ENCODE measurements around the gene ATP1A2.

The ATP1A2 gene

DNA sequence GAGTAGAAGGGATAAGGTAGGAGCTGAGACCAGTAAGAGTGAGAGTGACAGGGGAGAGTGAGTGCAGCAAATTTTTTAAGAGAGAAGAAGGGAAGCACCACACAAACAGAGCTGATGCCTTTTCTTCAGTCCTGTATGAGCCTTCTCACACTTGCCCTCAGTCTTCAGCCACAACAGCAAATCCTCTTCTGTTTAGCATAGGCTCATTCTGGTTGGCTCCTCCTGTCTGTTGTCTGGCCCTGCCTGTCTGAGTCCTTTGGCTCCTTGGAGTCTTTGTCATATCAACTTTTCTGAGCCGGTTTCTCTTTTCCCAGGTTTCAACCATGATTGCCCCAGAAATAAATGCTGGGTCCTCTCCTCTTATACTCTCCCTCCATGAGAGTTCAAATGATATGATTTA lies 62.1 kb downstream of the ATP1A2 start:
- TF ChIP-seq, protein P1, sequence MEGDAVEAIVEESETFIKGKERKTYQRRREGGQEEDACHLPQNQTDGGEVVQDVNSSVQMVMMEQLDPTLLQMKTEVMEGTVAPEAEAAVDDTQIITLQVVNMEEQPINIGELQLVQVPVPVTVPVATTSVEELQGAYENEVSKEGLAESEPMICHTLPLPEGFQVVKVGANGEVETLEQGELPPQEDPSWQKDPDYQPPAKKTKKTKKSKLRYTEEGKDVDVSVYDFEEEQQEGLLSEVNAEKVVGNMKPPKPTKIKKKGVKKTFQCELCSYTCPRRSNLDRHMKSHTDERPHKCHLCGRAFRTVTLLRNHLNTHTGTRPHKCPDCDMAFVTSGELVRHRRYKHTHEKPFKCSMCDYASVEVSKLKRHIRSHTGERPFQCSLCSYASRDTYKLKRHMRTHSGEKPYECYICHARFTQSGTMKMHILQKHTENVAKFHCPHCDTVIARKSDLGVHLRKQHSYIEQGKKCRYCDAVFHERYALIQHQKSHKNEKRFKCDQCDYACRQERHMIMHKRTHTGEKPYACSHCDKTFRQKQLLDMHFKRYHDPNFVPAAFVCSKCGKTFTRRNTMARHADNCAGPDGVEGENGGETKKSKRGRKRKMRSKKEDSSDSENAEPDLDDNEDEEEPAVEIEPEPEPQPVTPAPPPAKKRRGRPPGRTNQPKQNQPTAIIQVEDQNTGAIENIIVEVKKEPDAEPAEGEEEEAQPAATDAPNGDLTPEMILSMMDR (IDR thresholded peaks at IDR 0.05; ENCODE audit: low read depth, low read length), result no peak
- H3K4me3 ChIP-seq (ENCODE audit: low read depth, low read length), result no peak overlapping the region

DNA sequence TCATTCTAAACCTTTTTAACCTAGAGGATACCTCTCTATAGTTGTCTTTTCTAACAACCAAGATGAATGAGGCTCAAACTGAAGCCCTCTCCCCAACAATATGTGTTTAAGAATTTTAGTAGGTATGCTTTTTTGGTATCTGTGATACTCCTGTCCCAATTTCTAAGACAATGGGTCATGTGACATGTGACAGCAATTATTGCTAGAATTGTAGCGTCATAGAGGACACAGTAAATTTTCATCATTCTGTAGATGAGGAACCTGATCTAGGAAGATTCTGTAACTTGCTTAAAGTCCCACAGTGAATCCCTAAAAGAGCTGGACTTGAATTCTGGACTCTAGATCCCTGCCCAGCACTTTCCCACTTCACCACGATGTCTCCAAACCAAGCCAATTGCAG lies 63.2 kb downstream of the ATP1A2 start:
- no peak overlapping the region for H3K4me3 ChIP-seq (ENCODE audit: low read depth, low read length)
- TF ChIP-seq, protein P1 (IDR thresholded peaks at IDR 0.05; ENCODE audit: low read depth, low read length), result no peak

DNA sequence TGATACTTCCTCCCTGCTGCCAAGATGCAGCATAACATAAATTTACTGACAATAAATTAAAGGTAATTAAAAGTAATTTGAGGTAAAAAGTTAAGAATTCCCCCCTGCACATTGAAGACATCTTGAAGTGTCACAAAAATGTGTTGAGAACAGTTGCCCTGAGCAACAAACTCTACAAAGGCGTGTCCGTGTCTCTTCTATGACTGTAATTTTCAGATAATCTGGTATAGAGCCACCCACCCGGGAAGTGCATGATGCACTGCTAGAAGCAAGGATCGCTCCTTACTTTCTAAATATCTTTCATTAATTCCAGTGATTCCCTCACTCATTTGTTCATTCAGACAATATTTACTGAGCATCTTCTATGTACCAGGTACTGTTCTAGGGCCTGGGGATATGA lies 63.8 kb downstream of the ATP1A2 start:
- TF ChIP-seq, protein P1 (IDR thresholded peaks at IDR 0.05; ENCODE audit: low read depth, low read length), result no peak
- no peak overlapping the region for H3K4me3 ChIP-seq (ENCODE audit: low read depth, low read length)

DNA sequence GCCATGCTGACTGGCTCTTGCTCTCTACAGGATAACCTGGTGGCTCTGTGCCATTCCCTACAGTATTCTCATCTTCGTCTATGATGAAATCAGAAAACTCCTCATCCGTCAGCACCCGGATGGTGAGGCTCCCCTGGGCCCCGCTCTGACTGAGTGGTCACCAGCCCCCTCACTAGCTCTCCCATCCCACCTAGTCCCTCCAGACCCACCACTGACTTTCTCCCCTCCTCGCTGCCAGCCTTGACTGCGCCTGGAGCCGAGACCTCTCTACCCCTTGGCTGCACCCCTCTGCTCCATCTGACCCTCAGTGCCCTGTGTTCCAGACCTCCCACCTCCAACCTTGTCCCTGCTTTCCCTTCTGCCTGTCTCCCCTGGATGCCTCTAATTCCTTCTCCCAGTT lies 70.7 kb downstream of the ATP1A2 start:
- TF ChIP-seq, protein P1 (IDR thresholded peaks at IDR 0.05; ENCODE audit: low read depth, low read length), result no peak
- no peak overlapping the region for H3K4me3 ChIP-seq (ENCODE audit: low read depth, low read length)

DNA sequence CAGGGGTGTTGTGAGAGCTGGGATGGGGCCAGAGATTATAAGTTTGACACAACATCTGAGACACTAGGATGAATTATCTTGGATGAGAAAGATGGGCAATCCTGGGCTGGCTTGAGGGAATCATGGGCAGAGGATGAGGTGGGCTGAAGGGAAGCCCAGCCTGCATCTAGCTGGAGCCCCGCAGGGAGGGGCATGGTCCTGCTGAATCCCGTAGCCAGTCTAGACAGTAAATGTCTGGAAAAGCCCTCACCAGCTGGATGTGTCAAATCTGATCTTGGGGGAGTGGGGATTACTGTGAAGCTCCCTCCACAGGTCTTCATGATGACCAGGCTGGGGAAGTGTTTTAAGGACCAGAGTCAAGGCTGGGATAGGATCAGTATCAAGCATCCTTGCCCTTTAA lies 71.2 kb downstream of the ATP1A2 start:
- H3K4me3 ChIP-seq (ENCODE audit: low read depth, low read length), result no peak overlapping the region
- TF ChIP-seq, protein P1 (IDR thresholded peaks at IDR 0.05; ENCODE audit: low read depth, low read length), result no peak

DNA sequence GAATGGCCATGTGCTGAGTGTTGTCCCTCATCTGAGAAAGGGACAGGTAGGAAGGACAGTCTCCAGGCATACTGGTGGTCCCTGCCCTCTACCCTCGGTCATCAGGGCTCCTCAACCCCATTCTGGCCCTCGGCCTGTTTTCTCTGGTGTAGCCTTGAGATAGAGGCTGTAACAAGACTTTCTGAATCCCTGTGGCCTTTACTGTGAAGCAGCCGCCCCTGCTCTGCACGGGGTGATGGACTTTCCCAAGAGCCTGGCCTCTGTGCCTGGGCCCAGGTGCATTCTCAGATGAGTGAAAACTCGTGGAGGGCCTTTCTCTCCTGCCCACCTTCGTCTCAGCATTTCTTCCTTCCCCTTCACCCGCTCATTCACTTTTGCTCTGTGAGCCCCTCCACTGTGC lies 71.8 kb downstream of the ATP1A2 start:
- TF ChIP-seq, protein P1 (IDR thresholded peaks at IDR 0.05; ENCODE audit: low read depth, low read length), result no peak

DNA sequence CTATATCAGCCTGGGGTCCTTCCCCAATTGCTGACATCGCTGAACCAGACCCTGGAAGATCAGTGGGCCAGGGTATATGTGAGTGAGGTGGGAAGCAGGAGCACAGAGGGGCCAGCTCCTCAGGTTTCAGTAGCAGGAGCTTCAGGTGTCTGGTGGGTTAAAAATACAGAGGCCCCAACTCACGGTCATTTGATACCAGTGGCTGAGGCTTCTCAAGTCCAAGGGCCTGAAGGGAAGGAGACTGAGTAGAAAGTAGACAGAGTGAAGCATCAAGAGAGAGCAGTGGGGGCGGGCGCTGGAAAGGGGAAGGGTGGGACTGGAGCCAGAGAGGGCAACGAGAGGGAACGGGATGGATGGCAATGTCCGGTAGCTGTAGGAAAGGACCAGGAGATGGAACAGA lies 72.8 kb downstream of the ATP1A2 start:
- TF ChIP-seq, protein P1 (IDR thresholded peaks at IDR 0.05; ENCODE audit: low read depth, low read length), result no peak
- no peak overlapping the region for H3K4me3 ChIP-seq (ENCODE audit: low read depth, low read length)

More for the DNA sequence above, 71.8 kb downstream of the ATP1A2 start:
- no peak overlapping the region for H3K4me3 ChIP-seq (ENCODE audit: low read depth, low read length)

Data from WI38 (cell line).